UCSD-AML1 (cell line): ENCODE measurements around the gene GRIN2A.
"Not testable (repeated sequence)": the region's sequence is repeated elsewhere in the genome, so short reads cannot be mapped to it uniquely, and the experiment has no call there.

Source experiments
- DNase-seq: peaks from one replicate; lab custom pipeline; 2025; ENCODE audit not compliant: unreplicated experiment; lab: John Stamatoyannopoulos, UW

GRIN2A gene

DNA sequence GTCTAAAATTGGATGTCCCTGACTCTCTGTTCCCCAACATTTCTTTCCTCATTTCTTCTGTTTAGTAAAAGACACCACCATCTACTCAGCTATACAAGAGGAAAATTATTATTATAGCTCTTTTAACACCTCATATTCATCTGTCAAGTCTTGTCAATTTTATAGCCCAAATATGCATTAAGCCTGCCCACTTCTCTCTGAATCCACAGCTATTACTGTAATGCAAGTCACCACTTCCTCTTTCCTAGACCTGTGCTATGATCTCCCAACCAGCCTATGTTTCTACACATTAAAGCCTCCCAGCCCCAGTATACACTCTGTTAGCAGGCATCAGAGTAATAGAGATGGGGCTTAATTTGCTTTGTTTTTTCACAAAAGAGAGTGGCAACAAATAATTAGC lies 252.9 kb downstream of the GRIN2A start:
- DNase-seq = no peak

DNA sequence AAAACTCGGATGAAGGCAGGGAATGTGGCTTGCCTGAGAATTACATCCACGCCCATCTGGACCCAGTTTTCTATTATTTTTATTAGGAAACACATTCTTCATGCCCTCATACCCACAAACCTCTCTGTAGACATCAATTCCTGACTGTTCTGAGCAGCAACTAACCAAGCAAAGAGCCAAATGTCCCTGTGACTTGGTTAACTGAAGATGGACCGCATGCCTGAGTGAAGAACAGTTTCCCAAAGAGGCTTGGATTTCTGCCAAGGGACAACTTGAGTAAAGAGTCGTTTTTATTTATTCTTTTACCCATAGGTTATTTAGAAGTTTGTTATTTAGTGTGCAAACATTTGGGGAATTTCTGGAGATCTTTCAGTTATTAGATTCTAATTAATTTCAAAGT lies 259.8 kb downstream of the GRIN2A start:
- DNase-seq = no peak

DNA sequence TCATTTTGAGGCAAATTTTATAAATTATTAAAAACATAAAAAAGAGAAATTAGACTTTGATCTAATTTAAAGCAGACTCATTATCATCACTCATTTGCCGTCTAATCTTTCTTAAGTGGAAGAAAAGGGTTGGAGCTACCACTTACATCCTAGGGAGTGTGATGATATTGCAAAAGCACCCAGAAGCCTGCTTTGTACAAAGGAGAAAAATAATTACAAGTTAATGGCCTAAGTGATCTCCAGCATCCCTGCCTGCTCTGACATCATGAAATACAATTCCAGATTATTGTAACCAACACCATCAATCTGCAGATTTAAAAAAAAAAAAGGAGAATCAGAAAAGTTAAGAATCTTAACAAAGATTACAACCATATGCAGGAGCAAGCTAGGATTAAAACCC lies 260.2 kb downstream of the GRIN2A start:
- DNase-seq = no peak

DNA sequence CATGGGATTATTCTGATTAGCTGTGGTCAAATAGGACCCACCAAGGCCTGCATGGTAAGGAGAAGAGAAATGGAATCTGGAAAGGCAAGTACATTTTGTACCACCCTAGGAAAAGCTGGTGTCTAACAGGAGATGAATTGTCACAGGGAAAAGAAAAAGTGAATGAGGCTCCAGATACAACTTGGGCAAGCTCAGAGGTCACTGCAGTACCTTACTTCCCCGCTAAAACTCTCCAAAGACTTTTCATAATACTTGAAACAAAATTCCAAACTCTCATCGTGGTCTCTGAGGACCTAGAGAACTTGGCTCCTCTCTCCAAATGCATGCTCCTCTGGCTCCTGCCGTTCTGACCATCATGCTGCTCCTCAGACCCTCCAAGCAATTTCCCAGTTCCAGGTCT lies 262.8 kb downstream of the GRIN2A start:
- no peak for DNase-seq

DNA sequence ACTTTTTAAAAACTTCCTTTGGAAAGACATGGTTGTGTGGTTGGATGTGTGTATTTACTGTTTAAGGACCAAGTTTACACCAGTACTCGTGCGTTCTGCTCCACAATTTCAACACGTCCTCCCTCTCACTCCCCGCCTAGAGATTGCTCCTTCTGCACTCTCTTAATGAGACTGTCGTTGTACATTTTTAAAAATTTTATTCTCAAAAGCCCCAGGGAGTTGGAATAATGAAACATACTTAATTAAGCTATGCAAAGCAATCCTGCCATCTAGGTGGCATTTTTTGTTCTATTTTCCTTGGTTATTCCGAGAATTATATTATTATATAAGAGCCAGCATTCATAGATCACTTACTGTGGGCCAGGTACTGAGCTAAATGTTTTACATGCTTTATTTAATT lies 264.5 kb downstream of the GRIN2A start:
- no peak for DNase-seq

DNA sequence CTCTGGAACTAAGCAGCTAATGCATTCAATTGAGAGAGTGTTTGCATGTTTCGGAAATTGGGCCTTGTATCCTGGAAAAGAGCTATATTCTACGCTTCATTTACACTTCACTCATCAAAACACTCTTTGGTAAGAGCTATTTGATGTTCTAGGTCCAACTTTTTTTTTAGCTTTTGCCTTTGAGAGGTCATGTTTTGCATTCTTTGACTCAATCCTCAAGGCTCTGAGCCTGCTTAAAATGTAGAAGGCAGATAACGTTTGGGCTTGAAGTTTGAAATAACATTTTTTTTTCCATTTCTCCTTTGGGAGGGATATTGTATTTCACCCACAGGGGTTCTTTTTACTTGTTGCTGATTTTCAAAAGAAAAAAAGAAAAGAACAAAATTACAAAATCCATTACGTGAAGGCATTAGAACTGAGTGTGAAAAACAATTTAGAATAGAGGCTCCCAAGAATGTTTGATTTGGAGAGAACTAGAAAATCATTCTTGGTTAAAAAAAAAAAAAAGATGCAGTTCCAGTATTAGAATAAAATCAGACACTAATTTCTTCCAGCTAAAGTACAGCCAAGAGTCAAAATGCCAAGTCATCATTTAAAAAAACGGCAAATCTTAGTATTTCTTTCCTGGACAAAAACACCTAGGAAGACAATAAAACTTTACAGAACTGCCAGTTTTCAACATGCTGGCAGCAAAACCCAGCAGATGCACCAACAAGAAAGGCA lies 268.5 kb downstream of the GRIN2A start:
- no peak for DNase-seq

DNA sequence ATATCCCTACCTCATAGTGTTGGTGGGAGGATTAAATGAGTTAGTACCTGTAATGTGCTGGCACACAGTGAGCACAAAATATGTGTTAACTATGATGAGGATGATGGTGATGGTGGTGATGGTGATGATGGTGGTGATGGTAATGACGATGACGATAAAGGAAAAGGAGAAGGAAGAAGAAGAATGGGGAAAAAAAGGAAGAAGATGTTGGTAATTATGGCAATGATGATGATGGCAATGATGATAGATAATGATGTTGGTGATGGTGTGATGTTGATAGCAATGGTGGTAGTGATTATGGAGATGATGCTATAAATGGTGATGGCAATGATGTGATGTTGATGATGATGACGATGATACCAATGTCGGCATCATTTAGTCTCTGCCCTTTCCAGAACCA lies 270.2 kb downstream of the GRIN2A start:
- DNase-seq = no peak

DNA sequence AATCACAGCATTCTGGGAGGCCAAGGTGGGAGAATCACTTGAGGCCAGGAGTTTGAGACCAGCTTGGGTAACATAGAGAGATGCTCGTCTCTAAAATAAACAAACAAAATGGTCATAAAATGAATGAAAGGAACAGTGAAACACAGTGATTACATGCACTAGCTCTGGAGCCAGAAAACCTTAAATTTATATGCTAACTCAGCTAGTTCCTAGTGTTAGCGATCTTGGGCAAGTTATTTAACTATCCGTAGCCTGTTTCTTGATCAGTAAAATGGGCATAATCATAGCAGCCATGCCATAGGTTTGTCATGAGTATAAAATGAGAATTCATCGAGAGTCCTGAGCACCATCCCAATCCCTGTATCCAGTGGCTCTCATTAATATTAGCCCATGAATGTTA lies 271.0 kb downstream of the GRIN2A start:
- no peak for DNase-seq

DNA sequence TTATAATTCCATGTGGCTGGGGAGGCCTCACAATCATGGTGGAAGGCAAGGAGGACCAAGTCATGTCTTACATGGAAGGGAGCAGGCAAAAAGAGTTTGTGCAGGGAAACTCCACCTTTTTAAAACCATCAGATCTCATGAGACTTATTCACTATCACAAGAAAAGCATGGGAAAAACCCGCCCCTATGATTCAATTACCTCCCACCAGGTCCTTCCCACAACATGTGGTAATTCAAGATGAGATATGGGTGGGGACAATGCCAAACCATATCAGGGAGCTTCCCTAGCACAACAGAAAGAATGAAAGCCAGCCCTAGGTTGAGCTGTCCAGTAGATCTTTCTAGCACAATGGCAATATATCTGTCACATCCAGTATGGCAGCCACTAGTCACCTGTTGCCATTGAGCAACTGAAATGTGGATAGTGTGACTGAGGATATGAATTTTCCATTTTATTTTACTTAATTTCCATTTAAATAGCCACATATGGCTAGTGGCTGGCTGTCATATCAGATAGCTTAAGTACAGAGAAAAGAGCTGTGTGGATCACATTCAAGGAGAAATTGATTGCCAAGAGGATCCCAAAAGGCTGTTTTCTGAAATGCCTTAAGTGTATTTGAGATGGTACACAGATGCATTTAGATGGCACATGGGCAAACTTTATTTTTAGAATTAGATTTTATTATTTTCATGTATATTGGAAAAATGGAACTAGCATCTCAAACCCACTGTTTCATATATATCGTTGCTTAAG lies 273.0 kb downstream of the GRIN2A start:
- no peak for DNase-seq

DNA sequence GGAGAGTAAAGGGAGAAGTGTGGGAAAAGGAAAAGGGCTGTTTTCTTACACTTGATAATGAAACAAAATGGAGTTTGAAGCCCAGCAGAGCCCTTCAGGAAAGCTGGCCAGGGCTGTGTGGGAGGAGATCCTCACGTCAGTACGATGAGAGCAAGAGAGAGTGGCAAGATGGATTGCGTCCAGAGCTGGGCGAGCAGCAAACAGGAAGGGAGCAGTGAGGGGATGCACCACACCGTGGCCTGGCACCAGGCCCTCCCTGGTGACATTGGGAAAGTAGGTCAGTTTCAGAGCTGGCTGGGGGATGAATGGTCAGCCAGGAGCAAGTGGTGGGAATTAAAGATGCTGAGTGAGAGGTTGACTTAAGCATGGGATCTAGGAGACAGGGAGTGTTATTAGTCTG lies 273.6 kb downstream of the GRIN2A start:
- no peak for DNase-seq

DNA sequence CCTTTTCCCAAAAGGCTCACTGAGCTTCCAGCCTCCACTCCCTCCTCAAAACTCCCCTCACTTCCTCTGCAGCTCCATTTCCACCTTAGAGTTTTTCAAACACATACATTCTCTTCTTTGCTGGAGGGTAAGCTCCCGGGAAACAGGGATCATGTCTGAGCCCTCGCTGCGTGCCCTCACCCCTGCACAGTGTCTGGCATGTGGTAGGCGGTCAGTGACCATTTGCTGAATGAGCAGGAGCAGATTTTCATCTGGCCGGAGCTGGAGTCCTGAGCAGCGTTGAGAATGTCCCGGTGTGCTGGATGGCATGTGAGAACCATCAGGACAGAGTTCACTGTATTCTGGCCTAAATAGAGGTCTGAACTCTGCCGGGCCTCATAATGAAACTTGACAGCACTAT lies 274.5 kb downstream of the GRIN2A start:
- DNase-seq = no peak

DNA sequence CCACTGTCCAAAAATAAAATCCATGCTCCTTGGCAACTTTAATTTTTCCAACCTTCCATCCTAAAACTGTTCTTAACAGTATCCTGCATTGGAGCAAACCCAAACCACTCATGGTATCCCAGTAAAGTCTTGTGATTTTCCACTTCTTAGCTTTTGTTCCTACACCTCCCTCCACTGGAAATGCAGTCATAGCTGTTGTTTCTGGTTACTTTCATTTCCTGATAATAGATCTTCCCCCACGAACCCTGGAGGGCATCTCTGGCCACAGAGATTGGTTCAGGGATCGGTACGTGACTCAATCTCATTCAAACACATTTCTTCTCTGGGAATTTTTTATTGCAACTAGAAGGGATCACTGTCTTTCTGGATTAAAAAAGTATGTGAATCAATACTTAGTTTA lies 276.0 kb downstream of the GRIN2A start:
- DNase-seq = no peak

DNA sequence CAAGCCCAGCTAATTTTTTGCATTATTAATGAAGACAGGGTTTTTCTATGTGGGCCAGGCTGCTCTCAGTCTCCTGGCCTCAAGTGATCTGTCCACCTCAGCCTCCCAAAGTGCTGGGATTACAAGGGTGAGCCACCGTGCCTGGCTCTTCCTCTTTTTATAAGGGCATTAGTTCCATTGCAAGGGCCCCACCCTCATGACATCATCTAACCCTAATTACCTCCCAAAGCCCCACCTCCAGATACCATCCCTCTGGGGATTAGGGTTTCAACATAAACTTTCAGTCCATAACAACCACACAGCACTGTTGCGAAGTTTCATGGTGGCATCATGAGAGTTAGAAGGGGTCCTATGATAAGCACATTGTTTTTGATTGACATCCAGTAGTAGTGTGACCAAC lies 277.7 kb downstream of the GRIN2A start:
- DNase-seq = no peak

DNA sequence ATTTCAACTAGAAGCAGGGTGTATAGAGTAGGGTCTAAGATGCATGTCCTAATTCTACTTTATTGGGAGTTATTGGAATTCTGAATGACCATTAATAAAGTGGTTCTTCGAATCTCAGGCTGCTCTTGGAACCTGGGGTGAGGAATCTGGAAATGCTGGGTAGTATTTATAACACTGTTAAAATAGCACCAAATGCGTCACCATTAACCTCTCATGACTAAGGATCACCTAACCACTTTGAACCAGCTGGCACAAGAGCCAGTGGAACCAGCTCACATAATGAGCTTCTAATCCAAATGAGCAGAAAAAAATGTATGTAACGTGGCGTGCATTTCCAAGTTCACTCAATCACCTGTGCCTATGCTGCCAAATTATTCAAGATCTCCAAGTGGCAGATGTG lies 281.7 kb downstream of the GRIN2A start:
- DNase-seq = no peak

DNA sequence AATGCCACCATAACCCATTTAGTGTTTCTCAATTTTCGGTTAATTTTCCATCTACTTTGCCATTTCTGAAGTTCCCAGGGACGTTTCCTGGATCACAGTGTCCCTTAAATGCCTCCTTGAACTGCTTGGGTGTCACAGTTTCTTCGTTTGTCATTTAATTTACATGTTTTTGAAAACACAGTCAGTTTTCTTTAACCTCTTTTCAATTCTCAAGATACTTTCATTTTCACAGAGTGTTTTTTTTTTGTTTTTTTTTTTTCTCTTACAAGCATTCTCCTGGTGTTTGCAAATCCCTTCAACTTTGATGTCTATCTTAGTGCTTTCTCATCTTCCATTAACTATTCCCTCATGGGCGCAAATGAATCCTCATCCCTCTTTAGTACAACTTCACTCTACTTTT lies 283.7 kb downstream of the GRIN2A start:
- no peak for DNase-seq

DNA sequence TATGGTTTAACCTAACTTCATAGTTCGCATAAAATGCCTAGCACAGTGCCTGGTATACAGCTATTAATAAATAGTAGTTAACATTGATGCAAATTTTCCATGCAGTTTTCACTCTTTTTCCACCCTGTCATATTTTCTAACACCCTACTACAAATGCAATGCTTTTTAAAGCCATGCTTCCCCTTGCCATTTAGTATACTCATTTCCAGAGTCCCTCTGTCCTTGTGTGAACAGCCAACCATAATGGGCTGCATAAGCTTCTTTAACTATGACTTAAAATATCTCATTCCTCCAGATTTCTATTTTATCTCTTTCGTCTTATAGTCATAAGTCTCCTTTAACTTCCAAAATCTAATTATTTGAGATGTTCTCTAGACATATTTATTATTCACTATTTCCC lies 284.1 kb downstream of the GRIN2A start:
- DNase-seq = no peak

DNA sequence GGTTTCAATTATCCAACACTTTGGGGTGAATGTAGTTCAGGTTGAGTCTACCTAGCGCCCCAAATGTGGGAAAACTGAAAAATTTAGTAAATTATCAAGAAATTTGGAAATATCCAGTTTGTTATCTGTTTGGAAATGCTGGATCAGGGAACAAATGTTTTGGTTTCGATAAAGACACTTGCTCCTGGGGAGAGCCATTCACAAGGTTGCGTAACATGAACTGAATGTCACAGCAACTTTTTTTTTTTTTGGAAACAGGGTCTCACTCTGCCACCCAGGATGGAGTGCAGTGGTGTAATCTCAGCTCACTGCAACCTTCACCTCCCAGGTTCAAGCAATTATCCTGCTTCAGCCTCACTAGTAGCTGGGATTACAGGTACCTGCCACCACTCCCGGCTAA lies 286.4 kb downstream of the GRIN2A start:
- DNase-seq = no peak

DNA sequence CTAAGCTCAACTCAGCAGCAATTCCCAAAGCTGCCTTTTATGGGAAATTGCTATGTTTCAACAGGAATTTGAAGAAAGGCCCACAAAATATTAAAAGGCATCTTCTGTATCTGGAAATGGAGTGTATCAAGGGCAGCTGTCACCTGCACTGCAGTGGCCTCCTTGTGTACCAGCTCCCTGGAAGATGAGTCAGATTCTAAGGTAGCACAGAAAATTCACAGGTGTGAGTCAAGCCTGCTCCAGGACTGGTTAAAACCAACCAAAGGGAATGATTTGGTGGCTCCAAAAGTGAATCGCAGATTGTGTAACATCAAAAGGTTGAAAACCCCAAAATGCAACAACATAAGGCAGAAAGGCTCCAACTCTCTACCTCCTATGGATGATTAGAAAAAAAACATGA lies 296.4 kb downstream of the GRIN2A start:
- no peak for DNase-seq

DNA sequence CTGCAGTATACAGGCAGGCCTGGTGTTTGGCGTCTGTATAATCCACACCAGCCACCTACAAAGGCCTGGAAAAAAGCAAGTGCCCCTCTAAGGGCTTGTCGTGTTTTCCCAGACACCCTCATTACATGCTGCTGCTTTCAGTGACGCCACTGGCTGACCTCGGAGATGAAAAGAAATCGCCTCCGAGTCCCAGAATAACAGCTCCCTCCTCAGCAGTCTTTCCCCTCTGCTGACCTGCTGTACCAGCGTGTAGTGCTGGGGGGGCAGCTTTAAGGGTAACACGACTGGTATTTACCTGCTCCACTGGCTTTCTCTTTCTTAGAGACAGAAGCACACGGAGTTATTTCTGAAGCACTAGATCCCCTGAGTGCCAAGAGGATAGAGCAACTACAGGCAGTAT lies 296.8 kb downstream of the GRIN2A start:
- no peak for DNase-seq

DNA sequence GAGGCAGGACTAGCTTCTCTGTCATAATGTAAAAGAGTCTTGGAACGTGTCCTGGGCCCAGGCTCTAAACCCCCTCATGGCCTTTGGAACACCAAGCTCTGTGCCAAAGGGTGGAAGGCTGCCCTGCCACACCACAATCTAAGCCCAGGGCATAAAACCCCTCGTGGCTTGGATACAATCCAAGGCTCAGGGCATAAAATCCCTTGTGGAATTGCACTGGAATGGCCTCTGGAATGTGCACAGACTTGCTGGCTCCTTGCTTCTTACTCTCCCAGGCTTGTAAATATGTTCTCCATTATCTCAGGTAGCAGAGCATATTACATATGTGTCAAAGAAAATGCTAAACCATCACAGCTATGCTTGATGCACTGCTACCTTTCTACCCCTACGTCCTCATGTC lies 306.2 kb downstream of the GRIN2A start:
- DNase-seq = not testable (repeated sequence)

DNA sequence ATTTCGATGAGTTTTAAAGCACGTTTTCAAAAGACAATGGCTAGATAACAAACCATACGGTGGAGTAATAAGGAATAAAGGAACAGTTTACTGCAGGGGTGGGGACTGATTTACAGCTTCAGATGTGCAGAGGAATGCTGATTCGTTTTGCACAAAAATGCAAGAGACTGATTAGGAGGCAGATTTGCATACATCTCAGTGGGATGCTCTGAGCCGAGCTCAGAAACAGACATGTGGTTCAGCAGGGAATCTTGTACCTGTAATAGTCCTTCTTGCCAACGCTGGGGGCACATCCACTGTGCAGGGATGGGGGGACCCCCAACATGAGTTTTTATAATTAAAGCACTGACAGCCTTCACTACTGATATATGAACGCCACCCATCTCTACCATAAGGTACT lies 308.0 kb downstream of the GRIN2A start:
- DNase-seq = no peak

DNA sequence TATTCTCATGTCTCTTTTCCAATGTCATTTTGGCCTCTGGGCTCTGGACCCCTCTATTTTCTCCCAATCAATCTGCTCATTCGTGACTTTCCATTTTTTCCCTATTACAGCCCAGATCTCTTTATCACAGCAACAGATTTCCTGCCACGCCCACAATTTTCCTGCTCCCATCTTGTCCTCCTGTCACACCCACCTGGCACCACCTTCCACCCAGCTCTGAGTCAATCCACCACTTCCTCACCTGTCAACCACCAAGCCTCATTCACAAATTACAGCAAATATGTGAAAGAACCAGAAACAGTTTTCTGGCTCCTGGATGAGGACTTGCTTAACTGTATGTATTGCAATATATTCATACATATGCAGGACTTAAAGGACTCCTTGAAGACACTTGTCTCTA lies 311.3 kb downstream of the GRIN2A start:
- DNase-seq = no peak

DNA sequence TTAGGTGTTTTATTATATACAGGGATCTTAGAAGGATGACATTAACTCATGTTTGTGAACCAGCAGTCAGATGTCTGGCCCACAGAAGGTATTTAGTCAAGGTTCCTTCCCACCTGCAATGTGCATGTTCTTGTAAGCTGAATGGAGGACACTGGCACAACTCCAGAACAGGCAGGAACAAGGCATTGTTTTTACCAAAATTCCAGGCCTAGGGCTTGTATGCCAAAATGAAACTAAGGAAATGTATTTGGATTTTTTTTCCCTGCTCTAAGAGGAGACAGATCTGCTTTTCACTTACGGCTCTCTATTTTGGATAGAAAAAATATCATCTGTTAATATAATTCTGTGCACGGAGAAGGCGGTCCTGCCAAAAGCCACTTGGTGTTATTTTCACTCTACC lies 312.5 kb downstream of the GRIN2A start:
- no peak for DNase-seq
